ENCODE data around the gene TTLL5.

GRCh38 chr14:75858362-75858761 lies 197.3 kb downstream of the TTLL5 start:
- TF ChIP-seq SUZ12 (IDR thresholded peaks at IDR 0.05) (no peak), ARNT (IDR thresholded peaks at IDR 0.05) (no peak), NFRKB (IDR thresholded peaks at IDR 0.05) (no peak), SP1 (IDR thresholded peaks at IDR 0.05) (no peak), FOXM1 (IDR thresholded peaks at IDR 0.05; ENCODE audit: borderline replicate concordance) (no peak), BHLHE40 (IDR thresholded peaks at IDR 0.05; ENCODE audit: borderline replicate concordance) (no peak), FOXA1 (IDR thresholded peaks at IDR 0.05) (no peak), CTBP1 (IDR thresholded peaks at IDR 0.05; ENCODE audit: borderline replicate concordance) (no peak)

Data from HEK293T (cell line).